NCI-H69 (cell line): ENCODE data around the gene HTRA1.
A peak's percentile ranks its signal among the peaks of the same experiment; 100 is the strongest.

Source experiments
- DNase-seq: peaks from one replicate; lab custom pipeline; 2025; lab: John Stamatoyannopoulos, UW

HTRA1 gene

DNA sequence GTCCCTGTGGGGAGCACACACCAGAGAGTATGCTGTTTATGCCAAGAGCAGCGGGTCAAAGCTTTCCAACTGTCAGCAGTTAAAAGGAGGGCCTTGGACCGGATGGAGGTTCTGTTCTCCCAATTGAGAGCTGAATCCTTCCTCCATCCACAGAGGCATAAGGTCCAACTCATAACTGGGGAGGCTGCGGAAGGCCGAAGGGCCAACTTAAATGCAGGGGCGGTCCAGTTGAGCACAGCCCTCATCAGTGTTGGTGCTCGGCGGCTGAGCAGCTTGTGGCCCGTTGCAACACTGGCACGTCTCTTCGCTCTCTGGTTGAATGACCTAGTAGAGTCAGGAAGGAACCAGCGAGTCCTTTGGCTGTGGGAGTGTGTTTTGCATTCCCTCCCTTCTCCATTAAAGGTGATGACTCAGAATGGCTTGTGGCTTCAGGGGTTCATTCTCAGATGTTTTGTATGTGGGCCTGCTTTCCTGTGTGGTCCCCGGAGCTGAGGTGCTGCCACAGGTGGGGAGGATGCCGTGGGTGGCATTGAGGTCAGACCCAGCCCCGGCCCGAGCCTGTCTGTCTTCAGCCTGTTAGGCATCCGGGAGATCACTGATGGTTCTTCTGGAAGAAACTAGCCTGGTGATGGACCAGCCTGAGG lies 54.4 kb downstream of the HTRA1 start:
- no peak for DNase-seq

DNA sequence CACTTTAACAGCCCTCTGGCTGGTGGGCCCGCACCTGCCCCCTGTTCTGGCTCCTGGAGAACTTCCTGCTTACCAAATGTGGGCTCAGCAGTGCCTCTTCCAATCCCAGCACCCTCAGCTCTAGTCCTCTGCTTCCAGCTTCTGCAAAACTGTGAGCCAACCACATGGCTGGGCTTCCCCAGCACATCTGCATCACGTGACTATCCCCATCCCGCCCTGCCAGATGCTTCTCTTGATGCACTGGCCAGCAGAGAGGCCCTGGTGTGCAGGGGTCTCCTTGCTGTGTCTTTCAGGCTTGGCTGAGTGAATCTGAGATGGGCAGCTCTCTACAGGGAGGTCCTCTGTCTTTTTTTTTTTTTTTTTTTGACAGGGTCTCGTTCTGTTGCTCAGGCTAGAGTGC lies 55.4 kb downstream of the HTRA1 start:
- DNase-seq = peak; percentile 6

DNA sequence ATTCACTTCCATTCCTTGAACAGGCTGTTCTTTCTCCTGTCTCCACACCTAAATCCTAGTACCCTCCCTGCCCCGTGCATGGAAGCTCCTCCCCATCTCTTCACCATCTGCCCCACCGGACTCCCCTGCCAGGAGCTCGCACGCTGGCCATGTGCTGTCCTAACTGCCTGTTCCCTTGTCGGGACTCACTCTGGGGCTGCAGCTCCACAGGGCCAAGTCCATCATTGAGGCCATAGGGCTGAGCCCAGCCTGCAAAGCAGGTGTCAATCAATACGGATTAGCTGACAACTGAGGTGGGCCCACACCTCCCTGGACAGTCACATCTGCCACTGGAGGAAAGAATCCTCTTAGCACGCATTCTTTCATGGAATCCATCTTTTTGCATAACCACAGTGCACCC lies 57.8 kb downstream of the HTRA1 start:
- no peak for DNase-seq

- DNase-seq = no peak
Measured at GRCh38 chr10:122519873-122520272, 58.5 kb downstream of the HTRA1 start.

DNA sequence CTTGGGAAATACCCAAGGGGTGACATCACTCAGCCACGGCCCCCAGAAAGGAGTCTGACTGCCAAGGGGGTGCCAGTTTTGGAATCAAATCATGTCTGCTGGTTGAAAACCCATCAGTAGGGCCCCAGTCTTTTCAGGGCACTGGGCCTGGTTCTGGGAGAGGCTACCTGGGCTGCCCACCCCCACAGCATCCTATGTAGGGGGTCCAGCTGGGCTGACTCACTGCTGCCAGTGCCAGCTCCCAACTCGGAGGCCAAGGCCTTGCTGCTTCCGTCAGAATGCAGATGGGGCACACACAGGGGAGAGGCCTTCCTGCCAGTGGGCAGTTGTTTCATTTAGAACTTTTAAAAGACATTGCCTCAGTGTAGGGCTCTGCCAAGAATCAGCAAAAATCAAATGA lies 59.7 kb downstream of the HTRA1 start:
- no peak for DNase-seq

GRCh38 chr10:122524811-122525210 lies 63.5 kb downstream of the HTRA1 start:
- no peak for DNase-seq

DNA sequence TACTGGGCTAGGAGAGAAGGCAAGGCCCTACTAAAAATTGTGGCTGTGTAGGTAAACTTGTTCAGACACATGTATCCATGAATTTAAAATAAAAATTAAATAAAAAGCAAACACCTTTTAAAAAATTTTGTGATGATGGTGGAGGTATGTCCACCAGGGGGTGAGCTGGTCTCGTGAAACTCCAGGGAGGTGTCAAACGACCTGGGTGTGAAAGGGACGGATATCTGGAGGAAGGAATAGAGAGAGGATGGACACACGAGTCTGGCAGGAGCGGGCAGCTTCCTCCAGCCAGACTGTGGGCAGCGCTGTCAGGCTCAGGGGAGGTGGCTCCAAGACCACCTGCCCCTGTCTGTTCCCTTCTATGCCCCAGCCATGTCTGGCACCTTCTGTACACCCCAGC lies 64.4 kb downstream of the HTRA1 start:
- DNase-seq = peak; percentile 50

GRCh38 chr10:122526892-122527291 lies 65.5 kb downstream of the HTRA1 start:
- no peak for DNase-seq

DNA sequence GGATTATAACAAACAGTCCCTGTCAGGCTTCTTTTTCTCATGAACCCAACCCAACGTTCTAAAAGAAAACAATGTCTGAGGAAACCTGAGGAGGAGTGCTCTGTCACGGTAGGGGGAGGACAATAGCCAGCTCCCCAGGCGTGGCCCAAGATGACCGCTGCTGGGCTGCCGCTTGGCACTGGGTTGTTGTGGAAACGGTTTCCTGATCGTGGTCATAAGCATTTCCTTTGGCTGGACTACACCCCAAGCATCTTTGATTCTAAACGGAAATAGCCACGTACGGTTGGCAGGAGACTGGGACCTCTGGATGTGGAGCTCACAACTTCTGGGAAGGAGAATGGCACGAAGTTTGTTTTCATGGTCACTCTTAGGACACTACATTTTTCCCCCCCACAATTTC lies 68.8 kb downstream of the HTRA1 start:
- no peak for DNase-seq

- DNase-seq = no peak
Measured at GRCh38 chr10:122531261-122531660, 69.9 kb downstream of the HTRA1 start.

GRCh38 chr10:122531939-122532338 lies 70.6 kb downstream of the HTRA1 start:
- DNase-seq = peak; percentile 79

DNA sequence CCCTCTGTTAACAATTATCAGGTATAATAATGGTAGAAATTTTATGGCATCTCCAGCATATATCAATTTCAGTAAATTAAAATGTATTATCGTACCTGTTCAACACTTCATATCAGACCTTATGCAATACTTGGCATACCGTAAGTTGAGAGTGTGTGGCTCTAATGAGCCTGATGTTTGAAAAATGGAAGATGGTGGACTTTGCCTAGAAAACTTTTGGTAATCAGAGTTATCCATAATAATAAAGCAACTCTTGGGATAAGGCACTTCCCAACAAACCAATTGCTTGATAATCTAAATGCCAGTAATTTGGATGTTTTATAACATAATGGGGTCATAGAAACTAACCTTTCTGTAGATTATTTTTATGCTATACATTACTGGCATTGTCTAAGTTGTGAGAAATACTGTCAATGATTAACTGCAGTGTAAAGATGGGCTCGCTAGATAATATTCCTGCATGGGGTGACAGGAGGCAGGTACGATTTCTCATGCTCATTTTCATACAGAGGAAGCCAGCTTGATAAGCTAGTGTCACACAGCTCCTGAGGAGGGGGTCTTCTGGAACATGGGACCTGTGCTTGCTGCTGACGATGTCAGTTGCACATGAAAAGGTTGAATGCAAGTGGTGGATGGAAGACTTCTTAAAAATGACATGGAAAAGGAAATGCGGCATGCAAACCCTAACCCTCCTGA lies 71.4 kb downstream of the HTRA1 start:
- DNase-seq = no peak

- DNase-seq = no peak
Measured at GRCh38 chr10:122537545-122537944, 76.2 kb downstream of the HTRA1 start.

GRCh38 chr10:122541541-122542002 lies 80.2 kb downstream of the HTRA1 start:
- DNase-seq = no peak

DNA sequence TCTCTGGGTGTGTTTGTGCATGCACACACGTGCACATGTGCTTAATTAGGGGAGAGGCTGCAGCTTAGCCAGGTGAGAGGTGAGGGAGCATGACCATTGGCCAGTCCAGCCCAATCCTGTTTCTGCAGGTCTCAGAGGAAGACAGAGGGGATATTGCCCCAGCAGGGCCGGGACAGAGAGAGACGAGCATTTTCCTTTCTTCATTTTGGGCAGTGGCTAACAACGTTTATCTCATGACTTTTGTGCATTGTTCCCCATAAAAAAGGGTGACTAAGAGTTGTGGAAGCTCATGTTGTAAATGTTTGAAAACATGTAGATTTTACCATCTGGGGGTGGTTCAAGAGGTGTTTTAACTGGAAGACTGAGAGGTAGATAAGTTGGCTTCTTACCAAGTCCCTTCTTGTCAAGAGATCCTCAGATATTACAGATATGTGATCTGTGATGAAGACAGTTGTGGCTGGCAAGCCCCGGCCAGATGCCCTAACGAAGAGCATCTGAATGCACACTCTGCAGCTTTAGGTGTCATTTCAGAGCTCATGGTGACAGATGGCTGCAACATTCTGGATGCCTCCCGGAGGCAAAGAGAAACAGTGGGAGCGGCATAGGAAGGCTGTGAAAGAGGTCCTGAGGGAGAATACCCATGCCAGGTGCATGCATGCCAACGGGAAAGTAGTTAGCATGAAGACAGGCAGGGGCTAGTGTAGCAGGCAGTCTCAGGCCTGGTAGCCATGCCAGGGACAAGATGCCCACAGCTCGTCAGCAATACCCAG lies 82.5 kb downstream of the HTRA1 start:
- DNase-seq = peak; percentile 66

DNA sequence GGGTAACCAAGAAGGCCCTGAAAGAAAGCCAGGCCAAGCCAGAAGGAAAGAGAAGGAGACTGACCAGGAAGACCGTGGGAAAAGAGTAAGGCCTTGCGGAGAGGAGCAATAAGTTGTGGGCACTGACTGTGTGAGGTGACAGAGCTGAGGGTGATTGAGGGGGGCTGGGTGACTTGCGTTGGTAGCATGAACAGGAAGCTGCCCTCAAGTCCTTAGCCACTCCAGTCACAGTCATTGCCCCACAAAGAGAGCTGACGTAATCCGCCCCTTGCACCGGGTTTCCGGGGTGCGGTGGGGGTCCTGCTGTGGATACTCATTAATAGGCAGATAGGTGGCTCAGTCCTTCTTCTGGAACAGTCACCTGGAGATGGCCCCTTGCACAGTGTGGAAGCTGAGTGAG lies 83.1 kb downstream of the HTRA1 start:
- no peak for DNase-seq

DNA sequence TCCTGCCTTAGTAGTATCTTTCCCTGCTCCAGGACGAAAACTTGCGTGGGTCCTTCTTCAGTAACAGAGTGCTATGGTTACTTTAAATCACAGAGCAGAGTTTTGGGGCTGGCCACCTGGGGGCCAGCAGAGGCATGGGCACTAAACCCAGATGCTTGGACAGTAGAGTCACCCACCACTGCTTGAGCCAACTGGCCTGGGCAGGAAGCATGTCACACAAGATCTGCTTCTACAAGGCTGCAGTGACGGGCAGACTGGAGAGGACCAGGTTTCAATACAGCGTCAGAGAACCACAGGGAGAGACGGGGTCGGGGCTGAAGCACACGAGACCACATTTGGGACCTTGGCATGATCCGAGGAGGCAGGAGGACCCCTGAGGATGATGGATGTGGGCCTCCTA lies 84.9 kb downstream of the HTRA1 start:
- no peak for DNase-seq

DNA sequence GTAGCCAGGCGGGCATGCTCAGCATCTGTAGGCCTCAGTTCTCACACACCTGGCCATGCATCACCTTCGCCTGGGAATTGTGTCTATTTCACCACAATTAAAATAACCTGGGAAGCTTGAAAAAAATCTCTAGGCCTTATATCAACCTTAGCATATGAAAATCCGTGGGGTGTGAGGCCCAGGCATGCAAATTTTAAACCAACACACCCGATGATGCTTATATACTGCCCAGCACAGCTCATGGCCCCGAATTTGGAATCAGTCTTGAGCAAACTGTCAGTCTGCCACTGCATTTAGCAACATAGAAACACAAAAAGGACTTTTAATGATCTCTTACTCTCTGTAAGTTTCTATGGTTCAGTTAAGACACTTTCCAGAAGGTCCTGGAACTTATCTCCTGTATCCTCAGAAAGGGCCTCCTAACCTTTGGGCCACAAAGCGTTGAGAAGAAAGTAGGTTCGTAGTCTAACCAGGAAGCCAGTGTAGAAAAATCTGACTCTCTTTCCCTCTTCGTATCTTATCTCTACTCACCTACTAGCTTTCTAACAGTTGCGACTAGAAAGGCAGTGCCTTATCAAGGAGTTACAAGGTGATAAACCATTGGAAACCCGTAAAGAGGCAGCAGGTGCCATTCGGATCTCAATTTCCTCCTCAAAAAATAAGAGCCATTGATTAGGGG lies 87.2 kb downstream of the HTRA1 start:
- DNase-seq = no peak

GRCh38 chr10:122549636-122550035 lies 88.3 kb downstream of the HTRA1 start:
- no peak for DNase-seq

GRCh38 chr10:122550427-122550826 lies 89.1 kb downstream of the HTRA1 start:
- DNase-seq = no peak

- DNase-seq = no peak
Measured at GRCh38 chr10:122550983-122551382, 89.6 kb downstream of the HTRA1 start.

GRCh38 chr10:122551450-122551849 lies 90.1 kb downstream of the HTRA1 start:
- DNase-seq = no peak

DNA sequence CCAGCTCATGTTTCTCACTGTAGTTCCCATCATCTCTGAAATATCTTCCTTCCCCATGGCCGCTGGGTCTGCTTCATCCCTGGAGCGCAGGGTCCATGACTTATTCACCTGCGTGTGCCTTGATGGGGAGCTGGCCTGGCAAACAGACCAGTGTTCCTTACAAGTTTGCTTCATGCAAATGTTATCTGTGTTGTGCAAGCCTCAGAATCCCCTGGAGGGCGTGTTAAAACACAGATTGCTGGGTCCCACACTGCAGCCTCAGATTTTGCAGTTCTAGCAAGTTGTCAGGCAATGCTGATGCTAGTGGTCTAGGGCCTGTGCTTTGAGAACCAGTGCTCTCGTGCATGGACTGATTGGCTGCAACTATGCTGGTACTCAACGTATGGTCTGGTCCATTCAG lies 92.0 kb downstream of the HTRA1 start:
- no peak for DNase-seq
